Activated effector memory CD4-positive, alpha-beta T cell treated with Interleukin-2 at 50 U/mL for 16 hours (primary cell): Measurements from ENCODE around the gene DMD.
"Not testable (repeated sequence)": the region's sequence is repeated elsewhere in the genome, so short reads cannot be mapped to it uniquely, and the experiment has no call there.

Experiments used
- DNase-seq: peaks from one replicate; pipeline ENCODE4 v3.0.0-alpha.2; 2020

The DMD gene

DNA sequence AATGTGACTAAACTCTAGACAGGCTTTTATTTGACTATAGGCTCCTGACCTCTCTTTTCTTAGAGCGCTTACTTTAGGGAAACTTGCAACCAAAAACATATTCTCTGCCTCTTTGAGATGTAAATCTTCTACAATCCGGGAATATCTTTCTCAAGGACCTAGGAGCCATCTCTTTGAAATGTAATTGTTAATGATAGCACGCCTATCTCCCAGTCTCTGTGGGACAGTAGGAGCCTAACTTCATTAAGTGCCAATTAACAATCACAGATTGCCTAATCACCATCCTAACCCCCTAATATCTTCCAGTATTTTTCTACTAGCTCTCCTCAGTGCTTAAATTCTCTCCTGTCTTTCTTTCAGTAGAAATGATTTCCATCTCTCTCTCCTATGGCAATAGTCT is 628.6 kb downstream of the DMD start:
- no peak for DNase-seq

DNA sequence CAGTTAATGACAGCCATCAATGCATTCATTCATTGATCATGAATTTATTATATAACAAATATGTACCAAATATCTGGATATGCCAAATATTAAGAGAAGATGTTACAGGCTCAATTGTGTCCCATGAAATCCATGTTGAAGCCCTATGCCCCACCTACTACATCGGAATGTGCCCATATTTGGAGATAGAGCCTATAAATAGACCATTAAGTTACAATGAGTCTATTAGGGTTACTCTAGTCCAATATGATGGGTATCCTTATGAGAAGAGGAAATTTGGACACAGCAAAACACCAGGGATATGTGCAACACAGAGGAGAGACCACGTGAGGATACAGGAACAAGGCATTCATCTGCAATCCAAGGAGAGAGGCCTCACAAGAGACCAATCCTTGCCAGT is 634.5 kb downstream of the DMD start:
- no peak for DNase-seq

DNA sequence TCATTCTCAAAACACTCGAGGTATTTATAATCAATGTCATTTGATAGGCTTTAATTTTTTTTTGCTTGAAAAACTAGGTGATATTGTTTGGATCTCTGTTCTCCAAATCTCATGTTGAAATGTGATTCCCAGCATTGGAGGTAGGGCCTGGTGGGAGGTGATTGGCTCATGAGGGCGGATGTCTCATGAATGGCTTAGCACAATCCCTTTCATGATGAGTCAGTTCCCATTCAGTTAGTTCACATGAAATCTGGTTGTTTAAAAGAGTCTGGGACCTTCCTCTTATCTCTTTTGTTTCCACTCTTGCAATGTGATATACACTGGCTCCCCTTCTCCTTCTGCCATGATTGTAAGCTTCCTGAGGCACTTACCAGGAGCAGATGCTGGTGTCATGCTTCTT is 638.7 kb downstream of the DMD start:
- no peak for DNase-seq

- no peak for DNase-seq
Measured at GRCh38 chrX:32571579-32571978, 639.8 kb downstream of the DMD start.

- no peak for DNase-seq
Measured at GRCh38 chrX:32562261-32562660, 649.1 kb downstream of the DMD start.

DNA sequence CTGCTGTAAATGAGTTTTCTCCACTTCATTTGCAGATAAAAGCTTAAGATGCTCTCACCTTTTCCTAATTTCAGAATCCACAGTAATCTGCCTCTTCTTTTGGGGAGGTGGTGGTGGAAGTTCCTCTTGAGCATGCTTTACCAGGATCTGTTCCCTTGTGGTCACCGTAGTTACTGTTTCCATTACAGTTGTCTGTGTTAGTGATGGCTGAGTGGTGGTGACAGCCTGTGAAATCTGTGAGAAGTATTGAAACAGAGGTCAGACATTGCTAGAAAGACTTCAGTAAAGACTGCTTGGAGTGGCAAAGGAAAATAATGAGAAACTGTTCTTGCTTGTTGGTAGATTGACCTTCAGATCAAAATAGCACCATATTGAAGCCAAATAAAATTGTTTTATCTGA is 666.2 kb downstream of the DMD start:
- DNase-seq = no peak

DNA sequence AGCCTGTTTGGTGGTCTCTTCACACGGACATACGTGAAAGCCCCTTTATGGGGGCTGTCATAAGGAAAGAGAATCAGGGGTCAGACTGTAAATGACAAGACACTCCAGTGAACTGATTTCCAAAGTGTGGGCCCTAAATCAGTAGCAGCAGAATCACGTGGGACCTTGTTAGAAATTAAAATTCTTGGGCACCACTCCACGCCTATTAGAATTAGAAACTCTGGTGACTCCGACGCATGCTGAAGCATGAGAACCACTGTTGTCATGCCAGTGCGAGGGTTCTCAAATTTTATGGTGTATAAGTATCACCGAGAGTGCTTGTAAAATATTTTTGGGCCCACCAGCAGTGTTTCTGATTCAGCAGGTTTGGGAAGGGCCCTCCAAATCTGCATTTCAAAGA is 672.8 kb downstream of the DMD start:
- DNase-seq = no peak

DNA sequence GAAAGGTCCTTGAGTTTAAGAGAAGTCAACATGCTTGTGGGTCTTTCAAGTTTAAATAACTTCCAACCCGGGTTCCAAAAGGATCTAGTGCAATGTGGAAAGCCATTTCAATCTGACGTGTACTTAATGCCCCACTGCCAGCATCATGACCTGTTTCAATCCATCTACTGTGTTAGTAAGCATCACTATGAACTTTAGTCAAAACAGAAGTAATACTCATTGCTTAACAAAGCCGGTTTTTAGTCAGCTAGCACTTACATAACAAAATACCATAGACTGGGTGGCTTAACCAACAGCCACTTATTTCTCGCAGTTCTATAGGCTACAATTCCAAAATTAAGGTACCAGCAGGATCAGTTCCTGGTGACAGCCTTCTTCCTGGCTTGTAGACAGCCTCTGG is 677.5 kb downstream of the DMD start:
- no peak for DNase-seq

DNA sequence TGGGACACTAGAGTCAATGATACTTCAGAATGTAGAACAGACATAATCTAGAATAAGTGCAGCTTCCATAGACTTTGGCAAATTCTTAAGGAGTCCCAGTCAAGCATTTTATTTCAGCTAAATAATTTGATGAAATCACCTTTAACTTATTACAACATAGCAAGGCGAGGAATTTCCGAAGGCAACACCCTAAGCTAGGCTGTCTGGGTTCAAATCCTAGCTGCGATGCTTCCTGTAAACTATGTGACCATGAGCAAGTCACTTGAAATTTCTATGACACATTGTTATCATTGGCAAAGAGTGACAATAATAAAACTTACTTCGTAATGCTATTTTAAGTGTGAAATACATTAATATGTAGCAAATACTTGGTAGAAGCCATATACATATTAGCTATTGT is 679.1 kb downstream of the DMD start:
- DNase-seq = no peak

- DNase-seq = no peak
Measured at GRCh38 chrX:32530802-32531403, 680.4 kb downstream of the DMD start.

DNA sequence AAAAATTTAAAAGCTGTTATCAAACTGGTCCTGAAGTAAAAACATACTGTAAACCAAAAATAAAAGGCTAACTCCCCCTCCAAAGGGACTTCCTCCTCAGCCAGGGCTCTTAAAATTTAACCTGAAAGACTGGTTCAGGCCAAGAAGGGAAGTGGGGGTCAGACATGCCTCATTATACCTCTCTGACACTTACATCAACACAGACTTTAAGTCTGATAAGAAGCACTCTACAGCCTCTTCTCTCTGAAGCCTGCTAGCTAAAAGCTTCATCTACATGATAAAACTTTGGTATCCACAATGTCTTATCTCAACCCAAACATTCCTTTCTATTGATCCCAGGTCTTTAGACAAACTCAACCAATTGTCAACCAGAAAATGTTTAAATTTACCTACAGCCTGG is 682.9 kb downstream of the DMD start:
- not testable (repeated sequence) for DNase-seq

DNA sequence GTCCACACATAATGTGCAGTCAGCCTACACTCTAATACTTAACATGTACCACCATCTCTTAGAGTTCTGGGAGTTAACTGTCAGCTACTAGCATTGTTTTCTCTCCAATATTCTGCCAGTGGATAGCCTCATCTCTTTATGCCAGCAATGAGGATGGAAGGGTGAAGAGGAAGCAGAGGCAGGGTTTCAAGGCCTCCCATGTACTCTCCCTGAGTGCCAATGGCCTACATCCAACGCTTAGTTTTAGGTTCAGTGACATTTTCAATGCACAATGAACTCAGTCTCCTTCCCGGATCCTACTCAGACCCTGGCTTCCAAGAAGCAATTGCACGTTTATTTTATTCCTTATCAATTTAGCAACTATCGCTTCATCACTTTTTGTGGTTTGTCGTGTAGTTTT is 686.1 kb downstream of the DMD start:
- no peak for DNase-seq

DNA sequence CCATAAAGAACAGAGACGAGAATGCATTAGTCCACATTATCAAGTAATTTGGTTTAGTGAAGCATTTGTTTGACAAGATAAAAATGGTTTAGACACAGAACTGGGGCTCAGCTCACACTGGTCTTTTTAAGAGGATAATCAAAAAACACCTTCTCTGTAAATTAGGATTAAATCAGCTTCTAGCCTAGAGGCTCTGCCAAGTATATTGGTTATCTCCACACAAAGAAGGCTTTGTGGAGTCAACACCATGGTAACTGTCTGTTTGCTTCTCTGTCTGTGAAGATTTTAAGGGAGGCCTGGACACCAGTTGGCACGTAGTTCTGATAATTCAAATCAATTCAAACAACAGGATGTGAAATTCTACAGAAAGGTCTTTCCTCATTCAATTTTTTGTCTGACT is 687.0 kb downstream of the DMD start:
- DNase-seq = no peak

- DNase-seq = no peak
Measured at GRCh38 chrX:32520789-32521188, 690.6 kb downstream of the DMD start.

GRCh38 chrX:32514986-32515385 is 696.4 kb downstream of the DMD start:
- DNase-seq = no peak

DNA sequence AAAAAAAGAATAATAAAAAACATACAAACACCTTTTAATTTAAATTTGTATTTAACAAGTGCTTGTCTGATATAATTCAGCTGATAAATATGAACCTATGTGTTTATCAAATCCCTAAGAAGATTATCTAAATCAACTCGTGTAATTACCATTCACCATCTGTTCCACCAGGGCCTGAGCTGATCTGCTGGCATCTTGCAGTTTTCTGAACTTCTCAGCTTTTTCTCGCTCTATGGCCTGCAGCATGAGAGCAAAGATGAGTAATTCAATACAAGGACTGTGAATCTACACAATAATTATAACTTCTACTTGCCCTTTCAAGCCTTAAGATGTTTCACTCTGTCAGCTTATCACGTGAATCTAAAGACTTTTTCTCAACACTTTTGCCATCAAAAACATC is 709.7 kb downstream of the DMD start:
- DNase-seq = no peak

- no peak for DNase-seq
Measured at GRCh38 chrX:32496671-32497070, 714.7 kb downstream of the DMD start.

DNA sequence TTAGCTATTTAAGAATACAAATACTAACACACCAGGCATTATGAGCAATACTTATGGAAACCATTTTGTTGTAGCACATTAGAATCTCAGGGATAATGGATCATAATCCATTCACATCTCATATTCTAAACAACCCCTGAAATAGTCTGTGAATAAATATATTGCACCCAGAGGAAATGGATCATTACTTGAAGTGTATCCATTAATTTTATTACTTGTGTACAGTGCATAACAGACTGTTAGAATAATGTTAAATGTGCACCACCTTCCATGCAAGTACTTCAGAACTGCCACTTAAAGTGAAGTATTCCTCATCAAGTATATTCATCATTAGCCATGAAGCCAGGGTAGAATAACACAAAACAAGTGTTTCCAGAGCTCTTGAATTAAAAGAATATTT is 715.5 kb downstream of the DMD start:
- no peak for DNase-seq

DNA sequence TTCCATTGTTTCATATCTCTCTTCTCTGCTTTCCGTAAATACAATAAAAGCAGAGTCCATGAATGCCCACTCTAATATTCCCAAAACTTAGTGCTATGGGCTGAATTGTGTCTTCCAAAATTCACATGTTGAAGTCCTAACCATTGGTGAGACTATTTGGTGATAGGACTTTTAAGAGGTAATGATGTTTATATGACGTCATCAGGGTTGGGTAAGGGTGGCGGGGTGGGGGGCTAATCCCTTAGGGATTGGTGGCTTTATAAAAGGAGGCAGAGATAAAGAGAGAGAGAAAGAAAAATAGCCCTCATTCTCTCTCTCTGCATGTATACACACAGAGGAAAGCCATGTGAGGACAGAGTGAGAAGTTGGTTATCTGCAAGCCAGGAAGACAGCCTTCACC is 722.2 kb downstream of the DMD start:
- DNase-seq = no peak

DNA sequence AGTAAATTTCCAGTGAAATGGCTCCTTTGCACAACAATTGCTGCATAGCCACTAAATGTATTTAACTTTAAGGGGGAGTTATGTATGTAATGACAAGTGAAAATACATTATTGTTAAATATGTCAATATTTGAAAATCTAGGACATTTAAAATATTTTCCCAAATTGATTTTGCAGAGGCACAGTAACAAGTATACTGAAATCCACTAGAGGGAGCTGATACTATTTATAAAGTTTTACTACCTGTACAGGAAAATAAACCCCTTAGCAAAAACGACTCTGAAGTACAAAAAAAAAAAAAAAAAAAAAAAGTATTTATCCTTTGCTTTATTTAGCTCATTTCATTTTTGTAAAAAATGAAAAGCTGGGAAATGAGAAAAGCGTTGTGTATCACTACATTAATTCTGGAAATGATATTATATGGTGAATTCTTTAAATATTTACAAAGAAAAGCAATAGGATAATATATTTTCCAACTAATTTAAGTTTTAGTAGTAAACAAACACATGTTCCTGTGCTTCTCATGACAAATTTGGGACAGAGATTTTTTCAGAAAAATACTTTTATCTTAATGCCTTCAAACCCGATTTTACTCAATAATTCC is 727.7 kb downstream of the DMD start:
- no peak for DNase-seq

DNA sequence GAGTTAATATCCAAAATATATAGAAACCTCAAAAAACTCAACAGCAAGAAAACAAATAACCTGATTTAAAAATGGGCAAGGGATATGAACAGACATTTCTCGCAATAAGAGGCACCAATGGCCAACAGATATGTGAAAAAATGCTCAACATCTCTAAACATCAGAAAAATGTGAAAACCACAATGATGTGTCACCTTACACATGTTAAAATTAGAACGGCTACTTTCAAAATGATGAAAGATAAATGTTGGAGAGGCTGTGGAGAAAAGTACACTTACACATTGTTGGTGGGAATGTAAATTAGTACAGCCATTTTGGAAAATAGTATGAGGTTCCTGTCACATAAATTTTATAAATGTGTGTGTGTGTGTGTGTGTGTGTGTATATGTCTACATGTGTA is 731.3 kb downstream of the DMD start:
- DNase-seq = no peak

GRCh38 chrX:32472364-32472763 is 739.0 kb downstream of the DMD start:
- no peak for DNase-seq

- DNase-seq = no peak
Measured at GRCh38 chrX:32455704-32456103, 755.6 kb downstream of the DMD start.

- no peak for DNase-seq
Measured at GRCh38 chrX:32451954-32452695, 759.2 kb downstream of the DMD start.

GRCh38 chrX:32448945-32449344 is 762.4 kb downstream of the DMD start:
- DNase-seq = no peak
